ENCODE results near the gene HOXD10. TPM values are rescaled to one million over a fixed set of nuclear protein-coding genes. Genes with fewer than 3 reads are reported as not detected.

The HOXD10 gene
- total RNA-seq, 4 donors from 2014 or later, result 0.56 to 1.1 (median 0.56) TPM; not detected in 1

DNA sequence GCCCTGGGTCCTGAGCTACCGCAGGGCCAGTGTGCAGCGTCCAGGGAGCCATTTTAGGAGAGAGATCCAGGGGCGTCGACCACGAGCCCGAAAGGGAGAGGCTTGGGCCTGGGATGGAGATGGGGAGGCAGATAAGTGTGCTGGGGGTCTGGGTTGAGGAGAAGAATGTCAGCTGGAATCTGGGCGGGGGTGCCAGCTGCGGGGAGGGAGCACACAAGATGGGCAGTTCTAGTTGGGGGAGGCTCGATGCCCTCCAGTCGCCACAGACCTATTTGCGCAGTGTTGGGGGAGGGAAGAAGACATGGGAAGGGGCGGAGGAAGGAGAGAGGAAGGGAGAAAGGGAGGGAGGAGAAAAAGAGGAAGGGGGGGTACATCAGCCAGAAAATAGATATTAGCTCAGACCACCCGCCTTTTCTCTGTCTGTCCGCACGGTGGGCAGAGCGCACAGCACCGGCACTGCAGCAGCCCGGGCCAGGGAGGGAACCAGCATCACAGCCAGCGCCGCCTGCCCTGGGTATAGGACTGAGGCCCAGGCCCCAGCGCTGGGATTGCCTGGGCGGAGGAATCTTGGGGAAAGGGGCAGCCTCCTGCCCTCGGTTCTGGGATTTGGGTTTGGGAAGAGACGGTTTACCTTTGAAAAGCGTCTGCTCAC is 11.4 kb upstream of the HOXD10 start:
- DNase-seq (ENCODE audit: low spot score) (no peak), ATAC-seq (ENCODE audit: low FRiP score) (no peak)
- TF ChIP-seq, protein P1, sequence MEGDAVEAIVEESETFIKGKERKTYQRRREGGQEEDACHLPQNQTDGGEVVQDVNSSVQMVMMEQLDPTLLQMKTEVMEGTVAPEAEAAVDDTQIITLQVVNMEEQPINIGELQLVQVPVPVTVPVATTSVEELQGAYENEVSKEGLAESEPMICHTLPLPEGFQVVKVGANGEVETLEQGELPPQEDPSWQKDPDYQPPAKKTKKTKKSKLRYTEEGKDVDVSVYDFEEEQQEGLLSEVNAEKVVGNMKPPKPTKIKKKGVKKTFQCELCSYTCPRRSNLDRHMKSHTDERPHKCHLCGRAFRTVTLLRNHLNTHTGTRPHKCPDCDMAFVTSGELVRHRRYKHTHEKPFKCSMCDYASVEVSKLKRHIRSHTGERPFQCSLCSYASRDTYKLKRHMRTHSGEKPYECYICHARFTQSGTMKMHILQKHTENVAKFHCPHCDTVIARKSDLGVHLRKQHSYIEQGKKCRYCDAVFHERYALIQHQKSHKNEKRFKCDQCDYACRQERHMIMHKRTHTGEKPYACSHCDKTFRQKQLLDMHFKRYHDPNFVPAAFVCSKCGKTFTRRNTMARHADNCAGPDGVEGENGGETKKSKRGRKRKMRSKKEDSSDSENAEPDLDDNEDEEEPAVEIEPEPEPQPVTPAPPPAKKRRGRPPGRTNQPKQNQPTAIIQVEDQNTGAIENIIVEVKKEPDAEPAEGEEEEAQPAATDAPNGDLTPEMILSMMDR (IDR thresholded peaks at IDR 0.05), result no peak

DNA sequence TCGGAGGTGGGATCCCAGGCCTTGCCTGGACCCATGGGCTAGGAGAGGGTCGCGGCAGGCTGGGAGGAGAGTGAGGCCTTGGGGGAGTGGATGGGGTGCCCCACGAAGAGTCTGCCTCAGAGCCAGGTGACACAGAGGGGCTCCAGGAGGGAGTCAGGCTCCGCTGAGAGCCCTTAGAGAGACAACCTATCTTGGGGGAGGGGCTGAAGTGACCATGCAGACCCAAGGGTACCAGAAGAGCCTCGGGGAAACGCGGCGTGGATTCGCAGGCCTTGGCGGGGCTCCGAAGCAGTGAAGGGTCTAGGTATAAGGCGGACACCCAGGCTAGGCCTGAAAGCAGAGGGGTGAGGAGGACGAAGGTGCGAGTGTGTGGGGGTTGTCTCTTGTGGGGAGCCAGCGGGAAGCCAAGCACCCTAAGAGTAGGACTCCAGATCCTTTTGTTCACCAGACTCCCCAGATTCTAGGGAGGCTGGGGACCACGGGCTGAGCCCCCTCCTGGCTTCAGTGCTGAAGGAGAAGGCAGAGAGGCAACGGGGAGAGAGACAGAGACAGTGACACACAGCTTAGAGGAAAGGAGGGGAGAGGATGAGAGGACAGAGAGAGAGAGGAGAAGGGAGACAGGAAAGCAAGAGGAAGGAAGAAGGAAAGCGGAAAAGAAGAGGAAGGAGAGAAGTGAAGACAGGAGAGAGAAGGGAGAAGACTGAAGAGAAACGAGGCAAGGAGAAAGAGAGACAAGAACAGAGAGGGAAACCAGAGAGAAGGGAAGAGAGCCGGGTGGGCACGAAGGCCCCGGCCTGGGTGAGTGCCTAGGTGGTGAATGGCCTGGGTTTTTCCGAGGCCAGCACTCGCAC is 10.6 kb upstream of the HOXD10 start:
- ATAC-seq (ENCODE audit: low FRiP score) (no peak), DNase-seq (ENCODE audit: low spot score) (no peak)
- TF ChIP-seq, protein P1 (IDR thresholded peaks at IDR 0.05), result no peak

DNA sequence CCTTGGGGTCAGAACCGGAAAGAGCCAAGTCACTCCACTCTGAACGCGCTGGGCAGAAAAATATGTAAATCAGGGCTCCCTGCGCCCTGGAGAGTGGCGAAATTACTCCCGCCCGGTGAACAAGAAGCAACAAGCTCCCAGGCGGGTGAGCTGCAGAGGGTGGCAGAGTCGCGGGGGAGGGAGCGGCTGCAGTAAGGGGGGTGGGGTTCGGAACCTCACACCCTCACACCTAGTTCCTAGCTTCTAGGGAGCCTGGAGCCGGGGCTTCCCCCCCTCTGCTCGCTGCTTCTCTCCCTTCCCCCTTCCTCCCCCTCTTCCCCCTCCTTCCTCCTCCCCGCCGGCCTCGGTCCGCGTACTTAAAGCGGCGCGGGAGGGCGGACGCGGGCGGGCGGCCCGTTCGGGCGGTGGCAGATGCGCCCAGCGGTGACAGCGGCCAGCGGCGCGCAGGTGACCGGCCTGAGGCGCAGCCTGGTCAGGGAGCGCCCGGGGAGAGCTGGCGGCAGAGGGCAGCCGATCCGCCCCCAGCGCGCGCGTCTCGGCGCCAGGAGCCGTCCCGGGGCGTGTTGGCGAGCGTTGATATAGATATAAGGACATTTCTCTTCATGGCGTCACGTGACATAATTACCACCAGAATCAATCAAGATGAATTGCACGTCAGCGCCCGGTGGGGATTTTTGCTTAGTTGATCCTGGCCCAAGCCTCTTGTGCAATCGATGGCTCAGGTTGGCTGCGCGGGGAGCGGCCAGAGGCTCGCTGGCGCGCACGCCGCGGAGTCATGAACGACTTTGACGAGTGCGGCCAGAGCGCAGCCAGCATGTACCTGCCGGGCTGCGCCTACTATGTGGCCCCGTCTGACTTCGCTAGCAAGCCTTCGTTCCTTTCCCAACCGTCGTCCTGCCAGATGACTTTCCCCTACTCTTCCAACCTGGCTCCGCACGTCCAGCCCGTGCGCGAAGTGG is 9.7 kb upstream of the HOXD10 start, which contains the start of gene HOXD11:
HOXD11 (plus strand) TSS at position 700 of the 959 bp plus-strand sequence; CDS start at position 776, 76 bp downstream.
- TF ChIP-seq, protein P1 (IDR thresholded peaks at IDR 0.05), result no peak
- DNase-seq (ENCODE audit: low spot score) (no peak), ATAC-seq (ENCODE audit: low FRiP score) (peak; percentile 74)

DNA sequence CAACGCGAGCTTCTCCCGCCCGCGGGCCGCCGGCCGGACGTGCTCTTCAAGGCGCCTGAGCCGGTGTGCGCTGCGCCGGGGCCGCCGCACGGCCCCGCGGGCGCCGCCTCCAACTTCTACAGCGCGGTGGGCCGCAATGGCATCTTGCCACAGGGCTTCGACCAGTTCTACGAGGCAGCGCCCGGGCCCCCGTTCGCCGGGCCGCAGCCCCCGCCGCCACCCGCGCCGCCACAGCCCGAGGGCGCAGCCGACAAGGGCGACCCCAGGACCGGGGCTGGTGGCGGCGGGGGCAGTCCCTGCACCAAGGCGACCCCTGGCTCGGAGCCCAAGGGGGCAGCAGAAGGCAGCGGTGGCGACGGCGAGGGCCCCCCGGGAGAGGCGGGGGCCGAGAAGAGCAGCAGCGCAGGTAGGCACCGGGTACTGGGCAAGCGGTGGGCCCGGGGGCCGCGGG is 8.8 kb upstream of the HOXD10 start:
- DNase-seq (ENCODE audit: low spot score) (no peak), ATAC-seq (ENCODE audit: low FRiP score) (no peak)
- TF ChIP-seq, protein P1 (IDR thresholded peaks at IDR 0.05), result no peak

DNA sequence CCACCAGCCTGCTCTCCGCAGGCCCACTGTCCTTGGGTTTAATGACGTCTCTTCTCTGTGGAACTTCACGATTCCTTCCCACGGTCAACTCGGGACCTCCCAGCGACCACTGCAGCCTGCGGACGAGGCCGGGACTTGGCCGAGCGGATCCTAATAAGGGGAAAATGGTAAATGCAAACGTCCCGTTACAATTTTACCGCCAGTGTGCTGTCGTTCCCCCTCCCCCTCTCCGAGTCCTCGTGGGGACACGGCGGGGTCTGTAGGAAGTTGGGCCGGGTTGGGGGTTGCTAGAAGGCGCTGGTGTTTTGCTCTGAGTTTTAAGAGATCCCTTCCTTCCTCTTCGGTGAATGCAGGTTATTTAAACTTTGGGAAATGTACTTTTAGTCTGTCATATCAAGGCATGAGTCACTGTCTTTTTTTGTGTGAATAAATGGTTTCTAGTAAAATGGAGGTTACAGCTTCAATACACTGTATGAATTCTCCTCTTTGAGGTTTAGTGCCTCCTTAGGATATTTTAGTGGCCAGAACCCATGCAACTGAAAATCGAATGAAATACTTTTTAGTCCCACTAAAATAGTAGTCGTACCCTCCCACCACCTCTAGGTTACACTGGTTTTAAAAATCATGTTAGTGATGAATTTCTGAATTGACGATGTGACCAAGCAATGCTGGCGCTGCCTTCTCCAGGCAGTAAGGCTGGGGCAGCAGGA is 7.2 kb upstream of the HOXD10 start:
- ATAC-seq (ENCODE audit: low FRiP score) (no peak), DNase-seq (ENCODE audit: low spot score) (no peak)
- TF ChIP-seq, protein P1 (IDR thresholded peaks at IDR 0.05), result no peak

DNA sequence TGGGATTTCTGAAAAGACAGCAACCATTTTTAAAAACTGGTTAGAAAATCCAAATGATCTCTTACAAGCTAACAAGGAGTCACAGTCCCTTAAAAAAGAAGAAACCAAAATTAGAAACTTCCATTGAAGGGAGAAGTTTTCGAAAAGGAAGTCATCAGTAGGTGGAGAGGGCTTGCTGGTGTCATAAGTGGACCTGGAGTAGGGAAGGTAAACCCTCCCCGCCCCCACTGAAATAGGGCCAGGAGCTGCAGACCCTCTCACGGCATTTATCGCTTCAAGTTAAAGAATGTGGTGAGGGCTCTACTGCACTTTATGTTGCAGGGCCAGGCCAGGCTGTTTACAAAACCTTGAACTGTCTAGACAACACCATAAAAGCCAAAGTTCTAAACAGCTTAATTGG is 6.6 kb upstream of the HOXD10 start:
- DNase-seq (ENCODE audit: low spot score) (no peak), ATAC-seq (ENCODE audit: low FRiP score) (no peak)
- TF ChIP-seq, protein P1 (IDR thresholded peaks at IDR 0.05), result no peak
